ENCODE measurements around the gene PHLDB3.

- no peak for TF ChIP-seq HOXA7 (CRISPR knock-in tag; IDR thresholded peaks at IDR 0.05)
- TF ChIP-seq CTCF (IDR thresholded peaks at IDR 0.05): no peak
- TF ChIP-seq POLR2A (IDR thresholded peaks at IDR 0.05; ENCODE audit: low read length): no peak
- no peak for TF ChIP-seq CEBPB (IDR thresholded peaks at IDR 0.05)
- no peak for TF ChIP-seq USF2 (IDR thresholded peaks at IDR 0.05)
- TF ChIP-seq SMC3 (IDR thresholded peaks at IDR 0.05): no peak
- no peak for TF ChIP-seq BHLHE40 (IDR thresholded peaks at IDR 0.05; ENCODE audit: low read depth, low read length)
- TF ChIP-seq HEYL (CRISPR knock-in tag; IDR thresholded peaks at IDR 0.05): no peak
- TF ChIP-seq EP300 (IDR thresholded peaks at IDR 0.05): no peak
- no peak for TF ChIP-seq JUN (IDR thresholded peaks at IDR 0.05)
- TF ChIP-seq FOXS1 (CRISPR knock-in tag; IDR thresholded peaks at IDR 0.05): no peak
- no peak for TF ChIP-seq RFX5 (IDR thresholded peaks at IDR 0.05)
- TF ChIP-seq MAZ (IDR thresholded peaks at IDR 0.05; ENCODE audit: borderline replicate concordance, low read depth, low read length): no peak
These were observed 1.4 kb upstream of the PHLDB3 start for GRCh38 chr19:43505941-43506340.
